ENCODE measurements around the gene NCK1.

Gene NCK1

DNA sequence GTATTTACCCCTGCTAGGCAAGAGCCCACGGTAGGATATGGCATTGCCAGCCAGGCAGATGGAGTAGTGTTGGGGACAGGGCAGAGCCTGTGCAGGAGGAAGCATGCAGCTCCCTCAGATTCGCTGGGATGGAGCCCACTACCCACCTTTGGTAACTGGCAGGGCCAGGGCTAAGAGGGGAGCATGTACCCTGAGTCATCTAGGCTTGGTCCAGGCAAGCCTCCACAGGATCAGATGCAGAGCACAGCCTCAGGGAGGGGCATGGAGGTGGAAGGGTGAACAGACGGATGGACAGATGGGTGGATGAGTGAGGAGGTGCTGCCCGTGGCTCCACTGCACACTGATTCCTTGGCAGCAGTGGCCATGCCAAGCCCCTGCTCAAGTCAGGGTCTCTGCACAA lies 128.8 kb downstream of the NCK1 start:
- no peak for DNase-seq

DNA sequence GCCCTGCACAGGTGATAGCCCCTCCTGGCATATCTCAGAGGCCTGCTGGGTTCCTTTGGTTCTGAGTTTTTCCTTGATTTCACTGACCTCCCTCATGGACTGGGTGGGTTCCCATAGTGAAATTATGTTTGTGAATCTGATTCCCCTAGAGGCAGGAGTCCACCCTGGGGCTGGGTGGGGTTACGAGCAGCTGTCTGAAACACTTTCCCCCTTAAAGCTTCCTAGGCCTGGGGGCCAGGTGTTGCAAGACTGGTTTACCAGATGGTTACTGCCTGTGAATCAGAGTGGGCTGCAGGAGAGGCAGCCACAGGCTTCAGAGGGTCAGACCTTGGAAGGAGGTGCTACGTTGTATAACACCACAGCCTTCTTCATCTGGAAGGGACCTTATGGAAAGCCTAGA lies 130.1 kb downstream of the NCK1 start:
- no peak for DNase-seq

DNA sequence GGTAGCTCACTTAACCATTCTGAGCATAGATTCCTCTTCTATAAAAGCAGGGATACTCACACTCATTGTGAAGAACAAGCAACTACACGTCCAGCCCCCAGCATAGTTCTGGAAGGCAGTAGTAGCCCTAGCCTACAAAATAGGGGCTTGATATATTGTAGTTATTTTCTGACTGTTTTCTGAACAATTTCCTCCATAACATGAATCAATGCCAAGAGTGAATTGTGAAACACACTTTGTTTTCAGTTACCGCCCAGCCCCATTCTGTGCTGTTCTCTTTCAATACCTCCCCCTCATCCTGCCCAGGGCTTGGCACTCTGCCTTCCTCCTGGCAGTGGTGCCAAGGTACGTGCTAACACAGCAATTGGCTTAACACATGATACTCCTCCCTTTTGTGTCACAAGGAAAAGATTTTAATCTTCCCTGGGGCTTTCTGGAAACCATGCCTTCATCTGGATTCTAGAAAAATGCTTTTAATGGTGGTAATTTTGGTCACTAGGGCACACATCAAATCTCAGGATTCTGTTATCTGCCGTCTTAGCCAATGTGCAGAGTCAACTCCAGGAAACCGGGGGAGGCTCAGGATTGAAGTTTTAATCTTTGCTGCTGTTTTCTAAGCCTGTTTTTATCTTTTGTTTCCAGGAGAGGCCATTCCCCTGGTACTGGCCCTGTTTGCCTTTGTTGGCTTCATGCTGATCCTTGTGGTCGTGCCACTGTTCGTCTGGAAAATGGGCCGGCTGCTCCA lies 132.9 kb downstream of the NCK1 start:
- DNase-seq: no peak

DNA sequence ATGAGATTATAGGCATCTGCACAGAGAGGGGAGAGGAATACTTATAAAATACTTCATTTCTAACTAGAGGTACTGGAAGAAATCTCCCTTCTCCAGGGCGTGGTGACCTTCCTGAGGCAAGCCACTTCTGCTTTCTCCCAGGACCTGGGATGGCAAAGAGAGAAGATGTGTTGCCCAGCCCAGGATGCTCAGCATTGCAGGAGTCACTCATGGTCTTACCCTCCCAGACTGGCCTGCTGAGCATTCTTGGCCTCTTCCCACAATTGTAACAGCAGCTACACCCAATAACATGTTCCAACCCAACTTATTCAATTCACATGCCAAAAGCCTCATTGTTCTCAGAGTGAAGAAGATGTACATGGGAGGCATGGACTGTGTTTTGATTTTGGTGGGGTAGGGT lies 133.6 kb downstream of the NCK1 start:
- no peak for DNase-seq
